ENCODE measurements around the gene IGF2R.
"Not testable (repeated sequence)": the region's sequence is repeated elsewhere in the genome, so short reads cannot be mapped to it uniquely, and the experiment has no call there.

Gene IGF2R

DNA sequence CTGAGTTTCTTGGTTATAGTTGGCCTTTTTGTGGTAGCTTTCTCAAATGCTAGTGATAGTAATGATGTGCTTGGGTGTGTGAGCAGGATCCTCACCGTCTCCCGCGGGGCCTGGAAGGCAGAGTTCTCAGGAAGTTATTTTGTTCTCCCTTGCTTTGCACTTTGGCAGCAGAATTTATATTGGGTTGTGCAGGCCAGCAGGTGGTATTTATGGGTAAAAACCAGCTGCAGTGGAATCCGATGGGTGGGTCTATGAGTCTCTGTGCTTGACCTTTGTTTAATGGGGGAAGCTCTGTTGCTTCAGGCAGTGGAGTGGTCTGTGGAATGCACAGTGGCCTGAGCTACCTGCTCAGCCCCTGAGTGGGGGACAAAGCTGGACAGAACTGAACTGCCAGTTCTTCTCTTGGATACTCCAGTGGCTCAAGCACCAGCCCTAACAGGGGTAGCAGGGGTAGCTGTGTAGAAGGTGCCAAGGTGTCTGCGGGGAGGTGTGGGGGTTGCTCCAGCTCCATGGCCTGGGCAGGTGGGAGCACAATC, 27.3 kb downstream of the IGF2R start:
- Histone ChIP-seq H3K36me3 (ENCODE audit: control insufficient read depth, insufficient read depth, low read length) (no peaks in the 10 kb centered on the region), H3K9me3 (ENCODE audit: control insufficient read depth, low read length) (no peaks in the 10 kb centered on the region), H3K4me3 (ENCODE audit: low read length) (no peak overlapping the region), H3K4me1 (ENCODE audit: control insufficient read depth, insufficient read depth, low read length) (no peaks in the 10 kb centered on the region), H3K9ac (ENCODE audit: low read length) (no peak overlapping the region), H3K27me3 (ENCODE audit: control insufficient read depth, insufficient read depth, low read length) (no peaks in the 10 kb centered on the region)

DNA sequence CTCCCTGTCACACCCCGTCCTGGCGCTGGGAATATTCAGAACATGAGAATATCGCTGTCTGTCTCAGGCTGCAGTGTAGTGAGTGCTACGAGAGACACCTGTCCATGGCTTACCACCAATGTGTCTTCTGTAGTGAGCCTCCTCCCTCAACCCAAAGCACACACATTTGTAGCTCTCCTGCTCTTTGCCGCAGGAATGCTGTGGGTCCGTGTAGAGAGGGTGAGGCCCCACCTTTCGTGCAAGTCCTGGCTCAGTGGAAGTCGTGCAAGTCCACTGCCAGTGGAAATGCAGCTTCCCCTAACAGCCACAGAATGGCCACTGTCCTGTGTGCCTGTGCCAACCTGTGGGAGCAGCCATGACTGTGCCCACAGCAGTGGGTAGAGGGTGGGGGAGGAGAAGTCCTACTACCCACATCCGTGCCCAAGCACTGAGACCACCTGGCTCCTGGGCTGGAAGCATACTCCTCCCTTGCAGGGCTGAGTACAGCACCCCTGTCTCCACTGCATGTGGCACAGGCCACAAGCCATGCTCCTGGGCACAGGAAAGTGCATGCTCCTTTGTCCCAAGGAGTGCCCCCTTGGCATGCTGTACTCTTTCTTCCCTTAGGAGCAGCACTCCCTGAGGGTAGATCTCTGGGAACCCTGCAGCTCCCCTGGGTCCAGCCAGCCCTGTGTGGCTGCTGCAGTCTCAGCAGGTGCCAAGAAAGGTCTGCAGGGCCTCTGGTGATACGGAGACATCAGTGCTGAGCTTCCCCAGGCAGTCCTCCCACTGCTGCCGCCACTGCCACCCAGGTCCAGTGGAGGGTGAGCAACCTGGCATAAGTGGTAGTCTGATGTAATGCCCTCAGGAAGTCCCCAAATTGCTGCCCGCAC, 28.0 kb downstream of the IGF2R start:
- Histone ChIP-seq H3K9me3 (ENCODE audit: control insufficient read depth, low read length) (no peaks in the 10 kb centered on the region), H3K36me3 (ENCODE audit: control insufficient read depth, insufficient read depth, low read length) (no peaks in the 10 kb centered on the region), H3K9ac (ENCODE audit: low read length) (no peak overlapping the region), H3K27me3 (ENCODE audit: control insufficient read depth, insufficient read depth, low read length) (no peaks in the 10 kb centered on the region), H3K4me1 (ENCODE audit: control insufficient read depth, insufficient read depth, low read length) (no peaks in the 10 kb centered on the region), H3K4me3 (ENCODE audit: low read length) (no peak overlapping the region)

DNA sequence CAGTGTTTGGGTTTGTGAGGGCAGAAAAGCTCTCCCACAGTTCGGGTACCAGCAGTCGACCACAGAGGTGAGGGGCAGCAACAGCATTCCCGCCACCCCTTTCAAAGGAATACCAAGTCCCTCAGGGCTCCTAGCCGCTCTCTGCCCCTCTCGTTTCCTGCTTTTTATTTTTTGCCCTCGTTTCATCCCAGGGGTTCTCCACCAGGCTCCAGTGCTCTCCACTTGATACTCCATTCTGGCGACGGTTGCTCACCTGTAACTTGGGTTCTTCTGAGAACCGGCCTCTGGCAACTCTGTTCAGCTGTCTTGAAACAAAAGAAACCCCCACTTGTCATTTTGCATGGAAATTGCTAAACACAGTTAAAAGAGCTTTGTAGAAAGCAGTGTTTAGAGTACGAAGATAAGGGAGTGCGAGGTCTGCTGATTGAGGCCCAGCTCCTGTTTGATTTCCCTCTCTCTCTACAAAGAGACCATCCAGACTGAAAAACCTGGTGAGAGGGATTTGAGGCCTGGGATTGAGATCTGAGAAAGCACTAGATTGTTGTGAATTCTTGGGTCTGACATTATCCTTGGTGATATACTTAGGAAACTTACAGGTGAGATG, 28.7 kb downstream of the IGF2R start:
- Histone ChIP-seq H3K4me1 (ENCODE audit: control insufficient read depth, insufficient read depth, low read length) (no peaks in the 10 kb centered on the region), H3K4me3 (ENCODE audit: low read length) (no peak overlapping the region), H3K36me3 (ENCODE audit: control insufficient read depth, insufficient read depth, low read length) (no peaks in the 10 kb centered on the region), H3K27me3 (ENCODE audit: control insufficient read depth, insufficient read depth, low read length) (no peaks in the 10 kb centered on the region), H3K9me3 (ENCODE audit: control insufficient read depth, low read length) (no peaks in the 10 kb centered on the region), H3K9ac (ENCODE audit: low read length) (no peak overlapping the region)

DNA sequence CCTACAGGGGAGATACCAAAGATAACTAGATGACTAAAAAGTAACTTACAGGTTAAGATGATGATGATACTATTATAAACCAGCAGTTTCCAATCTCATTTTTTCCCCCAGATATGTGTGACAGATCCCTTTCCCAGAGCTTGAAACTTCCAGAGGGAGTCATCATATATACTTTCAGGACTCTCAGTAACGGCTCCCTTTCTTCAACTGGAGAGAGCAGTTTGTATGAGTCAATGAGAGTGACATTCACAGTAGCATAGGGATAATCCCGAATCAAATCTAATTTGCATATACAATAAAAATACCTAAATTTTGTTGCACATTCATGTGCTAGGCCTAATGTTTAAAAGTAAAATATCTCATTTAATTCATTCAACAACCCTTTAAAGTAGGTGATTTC, 29.7 kb downstream of the IGF2R start:
- H3K36me3 ChIP-seq (ENCODE audit: control insufficient read depth, insufficient read depth, low read length) = no peaks in the 10 kb centered on the region
- no peak overlapping the region for H3K4me3 ChIP-seq (ENCODE audit: low read length)
- H3K9me3 ChIP-seq (ENCODE audit: control insufficient read depth, low read length) = no peaks in the 10 kb centered on the region
- no peak overlapping the region for H3K9ac ChIP-seq (ENCODE audit: low read length)
- no peaks in the 10 kb centered on the region for H3K4me1 ChIP-seq (ENCODE audit: control insufficient read depth, insufficient read depth, low read length)
- H3K27me3 ChIP-seq (ENCODE audit: control insufficient read depth, insufficient read depth, low read length) = no peaks in the 10 kb centered on the region

DNA sequence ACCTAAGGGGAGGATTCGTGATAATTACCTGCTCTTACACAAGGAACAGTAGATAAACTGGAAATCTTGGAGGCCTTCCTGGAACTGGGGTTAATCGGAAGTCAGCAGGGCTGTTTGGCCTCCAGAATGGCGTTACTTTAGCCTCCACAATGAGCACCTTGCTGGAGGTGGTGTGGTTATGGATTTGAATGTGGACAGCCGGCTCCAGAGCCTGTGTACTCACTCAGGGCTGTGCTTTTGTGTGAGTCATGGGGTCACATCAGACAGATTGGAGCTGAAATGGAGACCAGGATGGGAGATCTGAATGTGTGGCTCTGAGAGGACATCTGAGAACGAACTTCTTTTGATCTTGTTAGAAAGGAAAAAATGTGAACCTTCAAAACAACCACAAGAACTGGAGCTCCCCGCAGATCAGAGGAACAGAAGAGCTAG, 30.4 kb downstream of the IGF2R start:
- H3K9me3 ChIP-seq (ENCODE audit: control insufficient read depth, low read length) = no peaks in the 10 kb centered on the region
- no peaks in the 10 kb centered on the region for H3K27me3 ChIP-seq (ENCODE audit: control insufficient read depth, insufficient read depth, low read length)

DNA sequence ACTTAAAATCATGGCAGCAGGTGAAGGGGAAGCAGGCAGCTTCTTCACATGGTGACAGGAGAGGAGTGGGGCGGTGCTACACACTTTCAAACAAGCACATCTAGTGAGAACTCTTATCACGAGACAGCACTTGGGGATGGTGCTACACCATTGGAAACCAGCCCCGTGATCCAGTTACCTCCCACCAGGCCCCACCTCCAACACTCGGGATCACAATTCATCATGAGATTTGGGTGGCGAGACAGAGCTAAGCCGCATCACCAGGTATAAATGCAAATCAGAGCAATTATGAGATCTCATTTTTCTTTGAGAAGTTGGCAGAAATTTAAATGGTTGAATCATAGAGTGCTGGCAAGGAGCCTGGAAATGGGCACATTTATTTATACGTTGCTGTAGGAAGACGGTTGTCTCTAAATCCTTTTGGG, 31.4 kb downstream of the IGF2R start:
- Histone ChIP-seq H3K4me3 (ENCODE audit: low read length) (no peak overlapping the region), H3K9ac (ENCODE audit: low read length) (no peak overlapping the region), H3K27me3 (ENCODE audit: control insufficient read depth, insufficient read depth, low read length) (no peaks in the 10 kb centered on the region), H3K4me1 (ENCODE audit: control insufficient read depth, insufficient read depth, low read length) (no peaks in the 10 kb centered on the region), H3K36me3 (ENCODE audit: control insufficient read depth, insufficient read depth, low read length) (no peaks in the 10 kb centered on the region), H3K9me3 (ENCODE audit: control insufficient read depth, low read length) (no peaks in the 10 kb centered on the region)

More for the DNA sequence above, 30.4 kb downstream of the IGF2R start:
- Histone ChIP-seq H3K9ac (ENCODE audit: low read length) (no peak overlapping the region), H3K36me3 (ENCODE audit: control insufficient read depth, insufficient read depth, low read length) (no peaks in the 10 kb centered on the region), H3K4me3 (ENCODE audit: low read length) (no peak overlapping the region), H3K4me1 (ENCODE audit: control insufficient read depth, insufficient read depth, low read length) (no peaks in the 10 kb centered on the region)

DNA sequence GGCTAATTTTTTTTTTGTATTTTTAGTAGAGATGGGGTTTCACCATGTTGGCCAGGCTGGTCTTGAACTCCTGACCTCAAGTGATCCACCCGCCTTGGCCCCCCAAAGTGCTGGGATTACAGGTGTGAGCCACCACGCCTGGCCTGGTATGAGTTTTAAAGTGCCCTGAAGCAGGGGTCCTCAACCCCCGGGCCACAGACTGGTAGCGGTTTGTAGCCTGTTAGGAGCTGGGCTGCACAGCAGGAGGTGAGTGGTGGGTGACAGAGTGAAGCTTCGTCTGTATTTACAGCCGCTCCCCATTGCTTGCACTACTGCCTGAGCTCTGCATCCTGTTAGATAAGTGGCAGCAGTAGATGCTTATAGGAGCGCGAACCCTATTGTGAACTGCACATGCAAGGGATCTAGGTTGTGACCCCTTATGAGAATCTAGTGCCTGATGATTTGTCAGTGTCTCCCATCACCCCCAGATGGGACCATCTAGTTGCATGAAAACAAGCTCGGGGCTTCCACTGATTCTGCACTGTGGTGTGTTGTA, 32.1 kb downstream of the IGF2R start:
- H3K9ac ChIP-seq (ENCODE audit: low read length); H3K4me3 ChIP-seq (ENCODE audit: low read length); H3K27me3 ChIP-seq (ENCODE audit: control insufficient read depth, insufficient read depth, low read length); H3K4me1 ChIP-seq (ENCODE audit: control insufficient read depth, insufficient read depth, low read length); H3K36me3 ChIP-seq (ENCODE audit: control insufficient read depth, insufficient read depth, low read length); H3K9me3 ChIP-seq (ENCODE audit: control insufficient read depth, low read length): not testable (repeated sequence)

DNA sequence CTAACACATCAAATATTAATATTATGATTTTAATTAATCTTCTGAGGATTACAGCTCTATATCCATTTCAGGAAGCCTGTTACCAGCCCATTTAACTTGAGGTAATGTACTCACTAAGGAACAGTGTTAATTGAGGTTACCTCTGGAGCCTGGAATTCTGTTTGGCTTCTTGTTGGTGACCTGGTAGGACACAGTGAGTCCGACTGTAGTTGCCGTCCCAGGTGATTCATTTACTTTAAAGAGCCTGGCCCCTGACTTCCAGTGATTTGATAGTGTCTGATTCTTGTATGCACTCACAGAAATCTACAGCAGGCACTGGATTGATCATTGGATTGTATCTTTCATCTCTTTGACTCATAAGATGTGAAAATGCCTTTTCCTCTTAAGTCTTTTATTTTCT, 34.0 kb downstream of the IGF2R start:
- no peaks in the 10 kb centered on the region for H3K27me3 ChIP-seq (ENCODE audit: control insufficient read depth, insufficient read depth, low read length)
- no peaks in the 10 kb centered on the region for H3K4me1 ChIP-seq (ENCODE audit: control insufficient read depth, insufficient read depth, low read length)
- H3K4me3 ChIP-seq (ENCODE audit: low read length) = no peak overlapping the region
- H3K36me3 ChIP-seq (ENCODE audit: control insufficient read depth, insufficient read depth, low read length) = no peaks in the 10 kb centered on the region
- H3K9ac ChIP-seq (ENCODE audit: low read length) = no peak overlapping the region
- H3K9me3 ChIP-seq (ENCODE audit: control insufficient read depth, low read length) = no peaks in the 10 kb centered on the region

DNA sequence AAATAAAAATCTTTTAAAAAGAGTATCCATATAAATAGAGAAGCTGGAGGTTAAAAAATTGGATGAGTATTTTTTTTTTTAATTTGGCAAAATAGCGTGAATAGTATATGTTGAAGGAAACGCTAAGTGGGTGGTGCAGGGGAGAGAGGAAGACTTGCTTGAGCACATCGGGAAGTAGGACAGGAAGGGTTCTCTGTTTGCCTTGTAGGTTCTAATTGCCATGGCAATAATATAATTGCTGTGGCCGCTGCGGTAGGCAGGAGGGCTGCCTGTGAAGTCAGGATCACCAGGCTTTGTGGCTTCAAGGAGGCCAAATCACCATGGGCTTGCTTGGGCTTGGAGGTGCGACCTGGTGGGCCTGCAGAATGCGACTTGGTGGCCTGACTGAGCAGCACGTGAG, 35.1 kb downstream of the IGF2R start:
- Histone ChIP-seq H3K9ac (ENCODE audit: low read length) (no peak overlapping the region), H3K4me3 (ENCODE audit: low read length) (no peak overlapping the region), H3K4me1 (ENCODE audit: control insufficient read depth, insufficient read depth, low read length) (no peaks in the 10 kb centered on the region), H3K36me3 (ENCODE audit: control insufficient read depth, insufficient read depth, low read length) (no peaks in the 10 kb centered on the region), H3K9me3 (ENCODE audit: control insufficient read depth, low read length) (no peaks in the 10 kb centered on the region), H3K27me3 (ENCODE audit: control insufficient read depth, insufficient read depth, low read length) (no peaks in the 10 kb centered on the region)

DNA sequence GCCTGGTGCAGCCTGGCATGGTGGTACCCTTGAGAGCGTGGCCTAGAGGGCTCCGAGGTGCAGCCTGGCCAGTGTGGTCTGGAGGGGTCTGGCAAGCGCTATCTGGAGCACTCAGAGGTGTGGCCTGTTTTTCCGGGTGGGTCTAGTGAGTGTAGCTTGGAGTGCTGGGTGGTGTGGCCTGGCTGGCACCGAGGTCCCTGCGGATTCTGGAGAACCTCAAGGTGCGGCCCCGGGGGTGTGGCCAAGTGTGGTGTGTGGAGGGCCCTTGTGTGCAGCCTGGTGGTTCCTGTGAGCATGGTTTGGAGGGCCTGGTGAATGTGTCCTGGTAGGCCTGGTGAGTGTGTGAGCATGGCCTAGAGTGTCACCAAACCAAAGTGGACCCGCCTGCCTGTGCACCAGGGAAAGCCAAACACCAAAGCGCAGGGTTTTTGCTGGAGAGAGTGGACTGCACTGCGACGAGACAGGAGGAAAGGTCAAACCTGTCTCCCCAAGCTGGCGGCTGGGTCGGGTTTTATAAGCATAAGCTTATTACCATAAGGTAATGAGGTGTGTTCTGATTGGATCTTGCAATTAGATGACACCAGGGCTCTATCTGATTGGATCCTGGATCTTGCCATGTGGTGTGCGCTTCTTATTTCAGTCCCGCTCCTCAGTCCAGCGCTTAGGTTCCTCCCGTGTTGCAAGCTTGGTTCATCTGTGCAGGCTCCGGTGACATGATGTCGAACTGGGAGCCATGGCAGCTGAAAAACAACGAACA, 35.7 kb downstream of the IGF2R start:
- no peaks in the 10 kb centered on the region for H3K27me3 ChIP-seq (ENCODE audit: control insufficient read depth, insufficient read depth, low read length)
- H3K9me3 ChIP-seq (ENCODE audit: control insufficient read depth, low read length) = no peaks in the 10 kb centered on the region
- H3K9ac ChIP-seq (ENCODE audit: low read length) = no peak overlapping the region
- no peaks in the 10 kb centered on the region for H3K4me1 ChIP-seq (ENCODE audit: control insufficient read depth, insufficient read depth, low read length)
- no peak overlapping the region for H3K4me3 ChIP-seq (ENCODE audit: low read length)
- H3K36me3 ChIP-seq (ENCODE audit: control insufficient read depth, insufficient read depth, low read length) = no peaks in the 10 kb centered on the region

DNA sequence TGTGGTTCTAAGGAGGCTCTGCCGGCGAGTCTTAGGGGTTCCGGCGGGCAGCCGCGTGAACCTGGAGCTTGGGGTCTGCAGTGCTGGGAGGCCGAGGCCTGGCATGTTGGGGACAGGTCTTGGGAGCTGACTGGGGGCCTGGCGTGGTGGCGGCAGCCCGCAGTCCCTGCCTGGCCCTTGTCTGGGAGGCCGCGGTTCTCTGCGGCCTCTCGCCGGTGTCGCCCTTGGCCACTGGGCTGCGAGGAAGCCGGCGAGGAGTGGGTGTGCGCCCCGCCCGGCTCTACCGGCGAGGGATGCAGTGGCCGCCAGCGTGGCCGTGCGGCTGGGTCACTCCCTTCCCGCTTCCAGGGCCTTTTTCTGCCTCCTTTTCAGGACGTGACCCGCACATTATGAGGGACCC, 36.3 kb downstream of the IGF2R start:
- H3K4me3 ChIP-seq (ENCODE audit: low read length) = no peak overlapping the region
- H3K4me1 ChIP-seq (ENCODE audit: control insufficient read depth, insufficient read depth, low read length) = no peaks in the 10 kb centered on the region
- no peaks in the 10 kb centered on the region for H3K27me3 ChIP-seq (ENCODE audit: control insufficient read depth, insufficient read depth, low read length)

More for the DNA sequence above, 36.3 kb downstream of the IGF2R start:
- H3K9ac ChIP-seq (ENCODE audit: low read length) = no peak overlapping the region
- H3K9me3 ChIP-seq (ENCODE audit: control insufficient read depth, low read length) = no peaks in the 10 kb centered on the region
- H3K36me3 ChIP-seq (ENCODE audit: control insufficient read depth, insufficient read depth, low read length) = no peaks in the 10 kb centered on the region

Data from mucosa of stomach (tissue), 1 donor.